CD4-positive, CD25-positive, alpha-beta regulatory T cell (primary cell): ENCODE results near the gene HNRNPUL1. TPM values are rescaled to one million over a fixed set of nuclear protein-coding genes. Genes with fewer than 3 reads are reported as not detected.
A peak's percentile ranks its signal among the peaks of the same experiment; 100 is the strongest.

Source experiments
- ATAC-seq, 2 donors: fragments of 150-1000 bp; cut with Tn5 transposase; one replicate each; pipeline ENCODE4 v1.10.0; 2021; ENCODE audit warnings: low read depth in 2 of 2, moderate number of reproducible peaks in 2 of 2, moderate library complexity in 1 of 2
- DNase-seq, 3 donors: peaks; one replicate each; pipeline versions ENCODE4 v3.0.0 to v3.0.0-alpha.2; 2012 to 2022; ENCODE audit warnings: mixed read lengths in 1 of 3
- H3K27ac ChIP-seq: one replicate; pipeline ENCODE4 v1.7.0; 2013; ENCODE audit warnings: mild to moderate bottlenecking, low read length; ENCODE audit not compliant: insufficient read depth, poor library complexity, severe bottlenecking
- H3K27me3 ChIP-seq: one replicate; pipeline ENCODE4 v1.7.0; 2013; ENCODE audit warnings: low read length; ENCODE audit not compliant: control insufficient read depth, insufficient read depth
- H3K36me3 ChIP-seq: one replicate; pipeline ENCODE4 v1.7.0; 2013; ENCODE audit warnings: mild to moderate bottlenecking, low read length, moderate library complexity; ENCODE audit not compliant: control insufficient read depth, insufficient read depth
- H3K4me1 ChIP-seq: 2 replicates; pipeline ENCODE4 v1.7.0; 2013; ENCODE audit warnings: mild to moderate bottlenecking, low read length; ENCODE audit not compliant: insufficient read depth, control insufficient read depth, poor library complexity, severe bottlenecking
- H3K4me3 ChIP-seq: one replicate; pipeline ENCODE4 v1.7.0; 2013; ENCODE audit warnings: low read depth, mild to moderate bottlenecking, low read length, moderate library complexity
- H3K9me3 ChIP-seq, 2 experiments: 1 replicate in 1 of 2; 2 replicates in 1 of 2; pipeline ENCODE4 v1.7.0; 2013; ENCODE audit warnings: low read length in 2 of 2, mild to moderate bottlenecking in 1 of 2, moderate library complexity in 1 of 2; ENCODE audit not compliant: control insufficient read depth in 2 of 2
- H3K27ac Mint-ChIP-seq, 3 donors: one replicate each; pipeline ENCODE4 v1.8.0; 2020 to 2022; ENCODE audit warnings: mild to moderate bottlenecking in 3 of 3, mixed read lengths in 3 of 3, moderate library complexity in 2 of 3
- H3K27me3 Mint-ChIP-seq: one replicate; pipeline ENCODE4 v1.8.0; 2022; ENCODE audit warnings: mild to moderate bottlenecking, mixed read lengths
- H3K36me3 Mint-ChIP-seq: one replicate; pipeline ENCODE4 v1.8.0; 2020; ENCODE audit warnings: mixed read lengths
- H3K4me1 Mint-ChIP-seq, 4 donors: one replicate each; pipeline ENCODE4 v1.8.0; 2020 to 2022; ENCODE audit warnings: mixed read lengths in 4 of 4, mild to moderate bottlenecking in 1 of 4
- H3K4me3 Mint-ChIP-seq, 4 donors: one replicate each; pipeline ENCODE4 v1.8.0; 2020 to 2022; ENCODE audit warnings: mild to moderate bottlenecking in 4 of 4, mixed read lengths in 4 of 4, moderate library complexity in 3 of 4
- H3K9me3 Mint-ChIP-seq, 7 donors: one replicate each; pipeline ENCODE4 v1.8.0; 2020 to 2022; ENCODE audit warnings: mixed read lengths in 7 of 7, mild to moderate bottlenecking in 3 of 7, moderate library complexity in 2 of 7
- polyA plus RNA-seq, 4 donors: library from polyadenylated mRNA; unstranded; fragments of 300-500 nt; fragmentation: Illumina TruSeq; gene quantifications; one replicate each; pipeline ENCODE4 v1.2.3, GENCODE V29; 2021
- total RNA-seq: library from RNA; stranded (reverse); gene quantifications from one replicate; pipeline ENCODE4 v1.2.3, GENCODE V29; 2022

HNRNPUL1 gene
- total and polyA plus RNA-seq, 5 donors from 2014 or later, result 39.3 to 354 (median 50.4) TPM

DNA sequence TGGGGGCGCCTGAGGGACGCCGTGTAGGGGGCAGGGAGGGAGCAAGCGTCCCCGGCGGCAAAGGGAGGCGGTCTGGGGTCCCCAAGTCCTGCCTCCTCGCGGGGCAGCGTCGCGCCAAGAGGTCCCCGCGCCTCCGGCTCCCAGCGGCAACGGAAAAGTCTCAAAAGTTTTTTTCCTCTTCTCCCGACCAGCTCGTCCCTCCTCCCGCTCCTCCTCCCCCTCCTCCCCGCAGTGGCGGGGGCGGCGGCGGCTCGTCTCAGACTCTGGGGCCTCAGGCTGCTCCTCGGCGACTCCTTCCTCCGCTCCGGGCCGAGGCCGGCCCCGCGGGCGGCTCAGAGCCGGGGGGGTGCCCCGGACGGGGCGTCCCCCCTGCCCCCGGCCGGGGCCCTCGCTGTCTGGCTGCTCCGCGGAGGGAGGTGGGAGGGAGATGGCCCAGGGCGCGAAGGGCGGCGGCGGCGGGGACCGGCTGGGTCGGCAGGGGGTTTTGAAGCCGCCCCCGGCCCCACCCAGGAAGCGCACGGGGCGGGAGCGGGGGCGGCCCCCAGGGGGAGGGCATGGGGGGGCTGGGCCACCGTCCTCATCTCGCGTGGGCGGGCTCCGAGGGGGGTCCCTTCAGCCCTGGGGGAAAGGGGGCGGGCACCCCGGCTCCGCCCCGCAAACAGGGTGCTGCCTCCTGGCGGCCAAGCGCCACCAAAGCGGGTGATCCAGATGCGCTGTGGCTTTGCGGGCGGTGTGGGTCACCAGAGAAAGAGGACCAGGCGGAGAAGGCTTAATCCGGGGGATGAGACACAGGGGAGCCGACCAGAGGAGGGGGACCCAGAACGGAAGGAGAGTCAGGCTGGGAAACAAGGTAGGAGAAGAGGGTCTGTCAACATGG lies 89.5 kb downstream of the HNRNPUL1 start, which contains the start of gene TGFB1:
Gene TGFB1, minus strand, starts transcription at position 457 of the 877 bp plus-strand sequence. CDS start 878 bp downstream, outside the sequence.
- H3K27me3 Mint-ChIP-seq, result peaks cover 5% of the 10 kb centered on the region
- Histone ChIP-seq H3K9me3 (no peaks in the 10 kb centered on the region), H3K27ac (peak within 1 kb of the TSS; percentile 92), H3K4me1 (peaks cover 76% of the 10 kb centered on the region), H3K36me3 (no peaks in the 10 kb centered on the region), H3K4me3 (peak within 1 kb of the TSS; percentile 88), H3K27me3 (no peaks in the 10 kb centered on the region)
- H3K27ac Mint-ChIP-seq, result peak within 1 kb of the TSS; percentile 98 to 99 (median 98)
- ATAC-seq (peak; percentile 60 to 69), DNase-seq (peak; percentile 93 to 97 (median 93))
- H3K4me3 Mint-ChIP-seq, result peak within 1 kb of the TSS; percentile 97 to 100 (median 100)
- H3K4me1 Mint-ChIP-seq, result peaks cover 19 to 70% (median 54%) of the 10 kb centered on the region in 4 donors
- H3K9me3 Mint-ChIP-seq, result peaks cover 0 to 4% (median 0%) of the 10 kb centered on the region in 7 donors
- peaks cover 8% of the 10 kb centered on the region for H3K36me3 Mint-ChIP-seq

DNA sequence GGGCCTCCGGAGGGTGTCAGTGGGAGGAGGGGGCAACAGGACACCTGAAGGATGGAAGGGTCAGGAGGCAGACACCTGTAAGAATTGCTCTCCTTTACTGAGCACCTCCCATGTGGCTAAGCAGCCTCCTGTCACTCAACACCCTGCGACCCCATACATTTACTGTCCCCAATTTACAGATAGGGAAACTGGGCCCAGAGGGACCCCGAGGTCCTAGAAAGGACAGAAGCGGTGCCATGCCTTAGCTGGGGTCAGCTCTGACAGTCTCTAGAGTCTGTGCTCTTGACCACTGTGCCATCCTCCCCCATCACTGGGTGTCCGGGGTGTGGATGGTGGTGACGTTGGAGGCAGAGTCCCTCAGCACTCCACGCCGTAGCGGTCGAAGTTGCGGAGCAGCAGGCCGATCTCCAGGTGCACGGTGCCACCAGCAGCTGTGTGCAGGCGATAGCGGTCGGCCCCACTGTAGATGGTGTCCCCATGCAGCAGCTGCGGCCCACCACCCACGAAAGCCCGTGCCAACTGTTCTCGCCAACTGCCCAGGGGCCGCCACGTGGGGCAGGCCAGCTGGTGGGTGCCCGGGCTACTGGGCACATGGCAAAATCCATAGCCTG lies 90.3 kb downstream of the HNRNPUL1 start:
- Mint-ChIP-seq H3K27ac (peak overlapping the region; percentile 96 to 99 (median 97)), H3K9me3 (peaks cover 0 to 4% (median 0%) of the 10 kb centered on the region in 7 donors), H3K4me3 (peak overlapping the region; percentile 83 to 100 (median 90)), H3K4me1 (peaks cover 14 to 65% (median 49%) of the 10 kb centered on the region in 4 donors), H3K27me3 (peaks cover 5% of the 10 kb centered on the region), H3K36me3 (peaks cover 4% of the 10 kb centered on the region)
- Histone ChIP-seq H3K27ac (peak overlapping the region; percentile 92), H3K4me3 (peak overlapping the region; percentile 26), H3K4me1 (peaks cover 70% of the 10 kb centered on the region), H3K36me3 (no peaks in the 10 kb centered on the region), H3K9me3 (no peaks in the 10 kb centered on the region), H3K27me3 (no peaks in the 10 kb centered on the region)
- no peak for DNase-seq
- no peak for ATAC-seq

DNA sequence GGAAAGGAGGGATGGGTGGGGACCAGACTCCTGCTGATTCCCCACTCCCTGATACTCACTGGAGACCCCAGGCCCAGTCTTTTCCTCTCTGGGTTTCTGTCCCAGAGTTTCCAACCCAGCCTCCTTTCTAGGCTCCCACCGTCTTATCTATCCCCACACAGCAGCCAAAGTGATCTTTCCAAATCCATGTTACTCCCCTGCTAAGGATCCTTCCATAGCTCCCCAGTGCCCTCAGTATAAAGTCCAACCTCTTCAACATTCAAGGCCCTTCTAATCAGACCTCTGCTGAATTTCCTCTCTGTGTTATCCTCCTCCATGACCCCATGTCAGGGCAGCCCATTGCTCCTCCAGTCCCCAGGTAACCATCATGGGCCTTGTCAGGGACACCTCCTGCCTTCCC lies 90.9 kb downstream of the HNRNPUL1 start:
- Mint-ChIP-seq H3K36me3 (peaks cover 4% of the 10 kb centered on the region), H3K27me3 (peaks cover 5% of the 10 kb centered on the region), H3K27ac (peak overlapping the region; percentile 93 to 99 (median 97)), H3K9me3 (peaks cover 0 to 4% (median 0%) of the 10 kb centered on the region in 7 donors), H3K4me3 (peak overlapping the region; percentile 50 to 100 (median 88)), H3K4me1 (peaks cover 8 to 64% (median 48%) of the 10 kb centered on the region in 4 donors)
- H3K9me3 ChIP-seq, result no peaks in the 10 kb centered on the region
- peak overlapping the region; percentile 92 for H3K27ac ChIP-seq
- H3K4me1 ChIP-seq, result peaks cover 65% of the 10 kb centered on the region
- ATAC-seq (no peak), DNase-seq (no peak)
- peak overlapping the region; percentile 19 for H3K4me3 ChIP-seq
- no peaks in the 10 kb centered on the region for H3K36me3 ChIP-seq
- H3K27me3 ChIP-seq, result no peaks in the 10 kb centered on the region

DNA sequence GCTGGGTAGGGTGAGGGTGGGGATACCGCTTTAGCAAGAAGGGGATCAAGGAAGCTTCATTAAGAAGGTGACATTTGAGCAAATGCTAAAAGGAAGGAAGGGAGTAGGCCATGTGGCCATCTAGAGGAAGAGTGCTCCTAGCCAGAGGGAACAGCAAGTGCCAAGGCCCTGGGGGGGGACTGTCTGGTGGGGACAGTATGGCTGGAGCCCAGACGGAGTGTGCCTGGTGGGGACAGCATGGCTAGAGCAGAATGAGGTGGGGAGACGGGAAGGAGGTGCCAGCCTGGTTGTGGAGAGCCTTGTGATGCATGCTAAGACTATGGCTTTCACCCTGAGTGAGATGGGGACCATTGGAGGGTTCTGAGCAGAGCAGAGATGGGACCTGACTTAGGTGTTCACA lies 91.6 kb downstream of the HNRNPUL1 start:
- H3K27me3 ChIP-seq, result no peaks in the 10 kb centered on the region
- peak overlapping the region; percentile 93 to 99 (median 97) for H3K27ac Mint-ChIP-seq
- H3K36me3 ChIP-seq, result no peaks in the 10 kb centered on the region
- H3K27me3 Mint-ChIP-seq, result peaks cover 5% of the 10 kb centered on the region
- H3K4me3 Mint-ChIP-seq, result peak overlapping the region; percentile 50 to 100 (median 88)
- ATAC-seq (no peak), DNase-seq (peak in 1 of 3 donors; percentile 16)
- H3K4me1 Mint-ChIP-seq, result peaks cover 8 to 62% (median 47%) of the 10 kb centered on the region in 4 donors
- H3K4me3 ChIP-seq, result no peak overlapping the region
- peak overlapping the region; percentile 66 for H3K27ac ChIP-seq
- H3K36me3 Mint-ChIP-seq, result peaks cover 3% of the 10 kb centered on the region
- H3K9me3 ChIP-seq, result no peaks in the 10 kb centered on the region
- H3K9me3 Mint-ChIP-seq, result peaks cover 0 to 4% (median 0%) of the 10 kb centered on the region in 7 donors
- peaks cover 58% of the 10 kb centered on the region for H3K4me1 ChIP-seq

GRCh38 chr19:41356984-41357739 lies 93.0 kb downstream of the HNRNPUL1 start:
- Mint-ChIP-seq H3K36me3 (no peaks in the 10 kb centered on the region), H3K4me1 (peaks cover 8 to 64% (median 45%) of the 10 kb centered on the region in 4 donors), H3K4me3 (peak overlapping the region; percentile 50 to 100 (median 88)), H3K27ac (peak overlapping the region; percentile 93 to 97 (median 96)), H3K9me3 (peaks cover 0 to 4% (median 0%) of the 10 kb centered on the region in 7 donors), H3K27me3 (peaks cover 5% of the 10 kb centered on the region)
- peaks cover 53% of the 10 kb centered on the region for H3K4me1 ChIP-seq
- DNase-seq (peak in 2 of 3 donors; percentile 31 to 84), ATAC-seq (peak in 1 of 2 donors; percentile 15)
- peak overlapping the region; percentile 44 for H3K4me3 ChIP-seq
- H3K9me3 ChIP-seq, result no peaks in the 10 kb centered on the region
- peak overlapping the region; percentile 66 for H3K27ac ChIP-seq
- H3K27me3 ChIP-seq, result no peaks in the 10 kb centered on the region
- no peaks in the 10 kb centered on the region for H3K36me3 ChIP-seq

Other genes with a start within 250 kb of the HNRNPUL1 start
- gene CYP2A13, start 175.9 kb upstream of the HNRNPUL1 start, total RNA-seq, result not detected
- not detected for gene CYP2A13, start 175.9 kb upstream of the HNRNPUL1 start, polyA plus RNA-seq
- 0.25 TPM for gene CYP2F1, start 149.9 kb upstream of the HNRNPUL1 start, total RNA-seq
- not detected for gene CYP2F1, start 149.9 kb upstream of the HNRNPUL1 start, polyA plus RNA-seq
- not detected for gene CYP2S1, start 71.2 kb upstream of the HNRNPUL1 start, total RNA-seq
- under 1 TPM in 1 of 4 donors, not detected in 3; 0.28 TPM for gene CYP2S1, start 71.2 kb upstream of the HNRNPUL1 start, polyA plus RNA-seq
- gene AXL, start 45.1 kb upstream of the HNRNPUL1 start, total RNA-seq, result not detected
- gene AXL, start 45.1 kb upstream of the HNRNPUL1 start, polyA plus RNA-seq, result under 1 TPM; 0.08 to 0.47 (median 0.41) TPM
- gene CCDC97, start 45.8 kb downstream of the HNRNPUL1 start, total RNA-seq, result 43.7 TPM
- gene CCDC97, start 45.8 kb downstream of the HNRNPUL1 start, polyA plus RNA-seq, result 10 to 100 TPM; 17.7 to 21.8 (median 19.6) TPM
- gene TGFB1, start 89.5 kb downstream of the HNRNPUL1 start, total RNA-seq, result 414 TPM
- gene TGFB1, start 89.5 kb downstream of the HNRNPUL1 start, polyA plus RNA-seq, result 10 to 100 TPM; 31.6 to 51.8 (median 46.9) TPM
- gene B9D2, start 99.8 kb downstream of the HNRNPUL1 start, total RNA-seq, result 22.3 TPM
- 10 to 100 TPM; 23.9 to 28.4 (median 24.3) TPM for gene B9D2, start 99.8 kb downstream of the HNRNPUL1 start, polyA plus RNA-seq
- gene TMEM91, start 112.2 kb downstream of the HNRNPUL1 start, total RNA-seq, result 12.4 TPM
- gene TMEM91, start 112.2 kb downstream of the HNRNPUL1 start, polyA plus RNA-seq, result 1 to 10 TPM; 2.0 to 7.5 (median 4.0) TPM
- gene EXOSC5, start 133.0 kb downstream of the HNRNPUL1 start, total RNA-seq, result 13.9 TPM
- 10 to 100 TPM; 46.1 to 65.3 (median 58.6) TPM for gene EXOSC5, start 133.0 kb downstream of the HNRNPUL1 start, polyA plus RNA-seq
- gene BCKDHA, start 133.4 kb downstream of the HNRNPUL1 start, total RNA-seq, result 14.3 TPM
- 10 to 100 TPM; 55.8 to 66.0 (median 61.9) TPM for gene BCKDHA, start 133.4 kb downstream of the HNRNPUL1 start, polyA plus RNA-seq
- 0.67 TPM for gene B3GNT8, start 163.0 kb downstream of the HNRNPUL1 start, total RNA-seq
- 1 to 10 TPM in 1 of 4 donors, under 1 TPM in 3; 0.45 to 1.0 (median 0.59) TPM for gene B3GNT8, start 163.0 kb downstream of the HNRNPUL1 start, polyA plus RNA-seq
- gene DMAC2, start 175.5 kb downstream of the HNRNPUL1 start, total RNA-seq, result 26.8 TPM
- 10 to 100 TPM; 46.2 to 58.6 (median 48.6) TPM for gene DMAC2, start 175.5 kb downstream of the HNRNPUL1 start, polyA plus RNA-seq
- gene ERICH4, start 178.8 kb downstream of the HNRNPUL1 start, total RNA-seq, result not detected
- not detected for gene ERICH4, start 178.8 kb downstream of the HNRNPUL1 start, polyA plus RNA-seq